NCI-H128 (cell line): ENCODE results near the gene PEF1.

Experiments used
- DNase-seq: peaks from one replicate; lab custom pipeline; 2025; ENCODE audit not compliant: unreplicated experiment; lab: John Stamatoyannopoulos, UW

The PEF1 gene

GRCh38 chr1:31655104-31655503 lies 10.4 kb upstream of the PEF1 start:
- DNase-seq: no peak

- no peak for DNase-seq
These were observed 9.7 kb upstream of the PEF1 start for GRCh38 chr1:31654474-31654776.

GRCh38 chr1:31653717-31654473 lies 9.2 kb upstream of the PEF1 start:
- DNase-seq: no peak

GRCh38 chr1:31652891-31653499 lies 8.3 kb upstream of the PEF1 start:
- no peak for DNase-seq

- DNase-seq: no peak
These were observed 7.1 kb upstream of the PEF1 start for GRCh38 chr1:31651766-31652165.

- no peak for DNase-seq
These were observed 6.4 kb upstream of the PEF1 start for GRCh38 chr1:31651089-31651420.

- no peak for DNase-seq
These were observed 5.7 kb upstream of the PEF1 start for GRCh38 chr1:31650161-31651088.

GRCh38 chr1:31648641-31649357 lies 4.1 kb upstream of the PEF1 start:
- no peak for DNase-seq

- no peak for DNase-seq
These were observed 3.5 kb upstream of the PEF1 start for GRCh38 chr1:31648190-31648589.

GRCh38 chr1:31647106-31647505 lies 2.4 kb upstream of the PEF1 start:
- no peak for DNase-seq

GRCh38 chr1:31646259-31646960 lies 1.7 kb upstream of the PEF1 start:
- no peak for DNase-seq

GRCh38 chr1:31645274-31645568 lies 545 bp upstream of the PEF1 start:
- no peak for DNase-seq

- no peak for DNase-seq
These were observed 608 bp downstream of the PEF1 start for GRCh38 chr1:31643976-31644559.

- no peak for DNase-seq
These were observed 1.8 kb downstream of the PEF1 start for GRCh38 chr1:31642897-31643296.

GRCh38 chr1:31642366-31642765 lies 2.3 kb downstream of the PEF1 start:
- no peak for DNase-seq

- no peak for DNase-seq
These were observed 3.7 kb downstream of the PEF1 start for GRCh38 chr1:31640964-31641363.

GRCh38 chr1:31640179-31640578 lies 4.5 kb downstream of the PEF1 start:
- DNase-seq: no peak

- DNase-seq: no peak
These were observed 5.1 kb downstream of the PEF1 start for GRCh38 chr1:31639543-31639942.

- DNase-seq: no peak
These were observed 6.6 kb downstream of the PEF1 start for GRCh38 chr1:31637915-31638673.

GRCh38 chr1:31633117-31633516 lies 11.6 kb downstream of the PEF1 start:
- DNase-seq: no peak
